Spleen (tissue), 11 donors: ENCODE measurements around the gene ANKRD10. TPM values are rescaled to one million over a fixed set of nuclear protein-coding genes. Genes with fewer than 3 reads are reported as not detected.
A peak's percentile ranks its signal among the peaks of the same experiment; 100 is the strongest.

Experiments
- DNase-seq: peaks from one replicate; pipeline ENCODE4 v3.0.0-alpha.2; 2020
- H3K27ac ChIP-seq, 8 donors: fragments of 200-600 bp; sonication (generic) in 7 of 8; 1 replicate in 4 of 8; 2 replicates in 4 of 8; pipeline versions ENCODE4 v1.5.0 to v1.8.0; 2016 to 2021; ENCODE audit warnings: inconsistent platforms in 4 of 8, mild to moderate bottlenecking in 4 of 8, moderate library complexity in 1 of 8
- H3K27me3 ChIP-seq, 7 donors: fragments of 200-600 bp; sonication (generic) in 6 of 7; replicated peaks in 1 of 7; 1 replicate in 4 of 7; 2 replicates in 3 of 7; pipeline versions ENCODE4 v1.5.0 to v1.8.0; 2016 to 2021; ENCODE audit warnings: inconsistent platforms in 3 of 7, mild to moderate bottlenecking in 1 of 7
- H3K36me3 ChIP-seq, 6 donors: fragments of 200-600 bp; sonication (generic) in 5 of 6; 1 replicate in 4 of 6; 2 replicates in 2 of 6; pipeline versions ENCODE4 v1.5.0 to v1.8.0; 2016 to 2021; ENCODE audit warnings: inconsistent platforms in 2 of 6
- H3K4me1 ChIP-seq, 6 donors: fragments of 200-600 bp; sonication (generic) in 5 of 6; 1 replicate in 3 of 6; 2 replicates in 3 of 6; pipeline versions ENCODE4 v1.5.0 to v1.8.0; 2016 to 2021; ENCODE audit warnings: inconsistent platforms in 3 of 6
- H3K4me3 ChIP-seq, 8 donors: fragments of 200-600 bp; sonication (generic) in 7 of 8; 1 replicate in 4 of 8; 2 replicates in 4 of 8; pipeline versions ENCODE4 v1.5.0 to v1.8.0; 2016 to 2021; ENCODE audit warnings: inconsistent platforms in 4 of 8, mild to moderate bottlenecking in 4 of 8, moderate library complexity in 2 of 8
- H3K9me3 ChIP-seq, 8 donors: fragments of 200-600 bp; sonication (generic) in 7 of 8; 1 replicate in 4 of 8; 2 replicates in 4 of 8; pipeline versions ENCODE4 v1.5.0 to v1.8.0; 2016 to 2021; ENCODE audit warnings: inconsistent platforms in 4 of 8
- CTCF ChIP-seq, 11 experiments: fragments of 200-600 bp in 7 of 11; fragments of 450-650 bp in 4 of 11; sonication (generic) in 4 of 11; IDR thresholded peaks in 8 of 11; conservative IDR thresholded peaks in 3 of 11; 1 replicate in 7 of 11; 2 replicates in 4 of 11; pipeline versions ENCODE4 v1.4.0 to v1.8.0; 2016 to 2021; ENCODE audit warnings: antibody characterized with exemption in 11 of 11, inconsistent platforms in 4 of 11, mild to moderate bottlenecking in 1 of 11
- POLR2A ChIP-seq, 3 donors: fragments of 450-650 bp; IDR thresholded peaks; one replicate each; pipeline ENCODE4 v1.5.1; 2017; ENCODE audit warnings: antibody characterized with exemption in 3 of 3, mild to moderate bottlenecking in 1 of 3
- POLR2AphosphoS5 ChIP-seq, 3 donors: sonication (generic); formaldehyde crosslinking; IDR thresholded peaks; one replicate each; pipeline ENCODE4 v1.5.1; 2017; ENCODE audit warnings: antibody characterized with exemption in 3 of 3
- WGBS, 5 donors: extraction: QIAGEN DNeasy Blood & Tissue Kit in 3 of 5; methylation state at CpG; one replicate each; pipeline versions ENCODE4 v1.1.5 to v1.1.7; 2013 to 2018; 5-methylcytosine and 5-hydroxymethylcytosine counted together
- intact Hi-C: fragments of 100-400 bp; cut with DNase I; formaldehyde crosslinking; loops from one replicate; pipeline ENCODE4 v1.15.0; 2023; ENCODE audit warnings: low total_unique reads
- polyA plus RNA-seq, 3 donors: library from polyadenylated mRNA; stranded (reverse); fragments of 200-250 nt; gene quantifications; one replicate each; pipeline ENCODE4 v1.2.1, GENCODE V29; 2013
- total RNA-seq, 7 donors: library from RNA; depleted of rRNA in 3 of 7; stranded (reverse); fragments of >200 nt in 3 of 7; fragmentation: NEBNext Ultra II Directional in 4 of 7; extraction: Animal tissue kit (Norgen Biotek cat#: 25700) in 4 of 7; gene quantifications; one replicate each; pipeline versions ENCODE4 v1.1.0 to v1.2.1, GENCODE V29; 2016 to 2021
- donor health status: healthy with polysubstance abuse.
- donor health status: DM: no; HTN: no; CAD: no; lungs with moderate emphysema.
- donor health status: DM: no; HTN: no; CAD: no.
- donor health status: Bipolar disorder and iron deficiency.
- donor health status: healthy.
- donor health status: DM: no; HTN: no; CAD: no.
- donor health status: DM: yes; HTN: yes; CAD: no.

ANKRD10 gene
- total and polyA plus RNA-seq, 10 donors: 122 to 253 (median 183) TPM

GRCh38 chr13:110922506-110922905, 7.6 kb upstream of the ANKRD10 start:
- intact Hi-C loops: no loop called here
- H3K36me3 ChIP-seq: no peaks in the 10 kb centered on the region
- H3K4me1 ChIP-seq: peaks cover 0 to 23% (median 11%) of the 10 kb centered on the region in 6 donors
- WGBS, 5 donors: 58 to 92% (median 76%) methylated on average over 8 of the region's 8 CpGs
- H3K27ac ChIP-seq: no peak overlapping the region
- H3K4me3 ChIP-seq: no peak overlapping the region
- peaks cover 0 to 21% (median 0%) of the 10 kb centered on the region in 7 donors for H3K27me3 ChIP-seq
- no peaks in the 10 kb centered on the region for H3K9me3 ChIP-seq
- DNase-seq: no peak
- TF ChIP-seq POLR2AphosphoS5 (IDR thresholded peaks at IDR 0.05) (no peak), POLR2A (IDR thresholded peaks at IDR 0.05) (no peak), CTCF (IDR thresholded peaks at IDR 0.05 in 8 of 11, conservative IDR thresholded peaks at IDR 0.05 in 3 of 11) (no peak)

- Histone ChIP-seq H3K36me3 (no peaks in the 10 kb centered on the region), H3K9me3 (no peaks in the 10 kb centered on the region), H3K27ac (no peak overlapping the region), H3K4me1 (peaks cover 0 to 30% (median 14%) of the 10 kb centered on the region in 6 donors), H3K4me3 (no peak overlapping the region), H3K27me3 (peaks cover 0 to 21% (median 0%) of the 10 kb centered on the region in 7 donors)
- WGBS, 5 donors: 80 to 92% (median 88%) methylated on average over 8 of the region's 8 CpGs
- no peak for DNase-seq
- intact Hi-C loops: no loop called here
- no peak for TF ChIP-seq CTCF (IDR thresholded peaks at IDR 0.05 in 8 of 11, conservative IDR thresholded peaks at IDR 0.05 in 3 of 11)
Measured at GRCh38 chr13:110921695-110922094, 6.8 kb upstream of the ANKRD10 start.

- peak overlapping the region in 2 of 8 donors; percentile 4 to 32 for H3K27ac ChIP-seq
- no peaks in the 10 kb centered on the region for H3K9me3 ChIP-seq
- peaks cover 0 to 34% (median 18%) of the 10 kb centered on the region in 6 donors for H3K4me1 ChIP-seq
- DNase-seq: no peak
- 28 to 38% (median 33%) methylated on average over 13 of the region's 13 CpGs for WGBS, 5 donors
- H3K27me3 ChIP-seq: peaks cover 0 to 21% (median 0%) of the 10 kb centered on the region in 7 donors
- intact Hi-C loops: no loop called here
- TF ChIP-seq POLR2A (IDR thresholded peaks at IDR 0.05) (no peak), POLR2AphosphoS5 (IDR thresholded peaks at IDR 0.05) (peak in 2 of 3 donors; percentile 31 to 36), CTCF (IDR thresholded peaks at IDR 0.05 in 8 of 11, conservative IDR thresholded peaks at IDR 0.05 in 3 of 11) (no peak)
- no peak overlapping the region for H3K4me3 ChIP-seq
- H3K36me3 ChIP-seq: no peaks in the 10 kb centered on the region
Measured at GRCh38 chr13:110921209-110921608, 6.3 kb upstream of the ANKRD10 start.

GRCh38 chr13:110920038-110920437, 5.2 kb upstream of the ANKRD10 start:
- intact Hi-C loops: no loop called here
- WGBS, 5 donors: 49 to 82% (median 67%) methylated on average over 5 of the region's 5 CpGs
- Histone ChIP-seq H3K36me3 (no peaks in the 10 kb centered on the region), H3K4me1 (peaks cover 0 to 41% (median 22%) of the 10 kb centered on the region in 6 donors), H3K4me3 (no peak overlapping the region), H3K9me3 (no peaks in the 10 kb centered on the region), H3K27me3 (peaks cover 0 to 21% (median 0%) of the 10 kb centered on the region in 7 donors), H3K27ac (peak overlapping the region in 4 of 8 donors; percentile 32 to 38 (median 36))
- no peak for DNase-seq
- TF ChIP-seq CTCF (IDR thresholded peaks at IDR 0.05 in 8 of 11, conservative IDR thresholded peaks at IDR 0.05 in 3 of 11) (no peak), POLR2A (IDR thresholded peaks at IDR 0.05) (no peak), POLR2AphosphoS5 (IDR thresholded peaks at IDR 0.05) (no peak)
